Retinal pigment epithelial cell (primary cell): ENCODE results near the gene CCR1.

Experiments used
- DNase-seq: peaks from one replicate; pipeline ENCODE4 v3.0.0-alpha.2; 2010; ENCODE audit warnings: low read depth
- H3K4me3 ChIP-seq: 2 replicates; pipeline ENCODE4 v1.5.1; 2011; ENCODE audit warnings: mild to moderate bottlenecking, low read length, control low read depth, moderate library complexity
- CTCF ChIP-seq: conservative IDR thresholded peaks from 2 replicates; pipeline ENCODE4 v1.5.1; 2011; ENCODE audit warnings: low read depth, low read length, control low read depth, inconsistent platforms

Gene CCR1

GRCh38 chr3:46192939-46193338 lies 15.2 kb downstream of the CCR1 start:
- DNase-seq = no peak
- TF ChIP-seq CTCF = no peak
- no peak overlapping the region for H3K4me3 ChIP-seq

GRCh38 chr3:46191730-46192129 lies 16.4 kb downstream of the CCR1 start:
- H3K4me3 ChIP-seq = no peak overlapping the region
- no peak for DNase-seq
- no peak for TF ChIP-seq CTCF

- no peak for DNase-seq
Measured at GRCh38 chr3:46188708-46189107, 19.4 kb downstream of the CCR1 start.

GRCh38 chr3:46187876-46188275 lies 20.2 kb downstream of the CCR1 start:
- TF ChIP-seq CTCF = no peak
- H3K4me3 ChIP-seq = no peak overlapping the region
- DNase-seq = no peak

More at GRCh38 chr3:46188708-46189107, 19.4 kb downstream of the CCR1 start:
- H3K4me3 ChIP-seq = no peak overlapping the region
- no peak for TF ChIP-seq CTCF

GRCh38 chr3:46187341-46187700 lies 20.8 kb downstream of the CCR1 start:
- no peak for TF ChIP-seq CTCF
- H3K4me3 ChIP-seq = no peak overlapping the region
- DNase-seq = no peak

GRCh38 chr3:46186471-46187340 lies 21.4 kb downstream of the CCR1 start:
- no peak for DNase-seq
- no peak overlapping the region for H3K4me3 ChIP-seq

More at GRCh38 chr3:46186471-46187340, 21.4 kb downstream of the CCR1 start:
- TF ChIP-seq CTCF = no peak
